Stimulated activated CD4-positive, alpha-beta T cell treated with anti-CD3 and anti-CD28 coated beads, Interleukin-4, amount 100 ng/mL, for 48 hours (primary cell): ENCODE results near the gene CTNNBL1.

Experiments
- DNase-seq, 2 donors: peaks; one replicate each; pipeline ENCODE4 v3.0.0-alpha.2; 2020; ENCODE audit warnings: low read depth in 2 of 2

Gene CTNNBL1

DNA sequence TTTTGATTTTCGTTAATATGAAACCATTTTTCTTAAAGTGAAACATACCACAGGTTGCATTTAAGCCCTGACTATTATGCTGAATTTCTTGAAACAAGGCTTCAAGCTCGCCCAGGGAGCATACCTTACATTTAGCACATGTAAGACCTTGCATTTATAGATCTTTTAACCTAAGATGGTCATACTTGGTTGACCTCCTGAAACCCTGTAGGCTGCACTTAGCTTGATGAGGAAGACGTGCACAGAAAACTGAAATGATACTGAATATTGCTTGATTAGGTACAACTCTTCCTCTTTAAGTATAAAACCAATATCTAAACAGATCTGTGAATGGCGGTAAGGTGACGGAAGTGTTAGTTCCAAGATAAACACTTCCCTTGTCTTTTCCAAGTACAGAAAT, 82.2 kb downstream of the CTNNBL1 start:
- no peak for DNase-seq

GRCh38 chr20:37776526-37776925, 82.7 kb downstream of the CTNNBL1 start:
- DNase-seq, result no peak

- no peak for DNase-seq
Measured at GRCh38 chr20:37777012-37777950, 83.5 kb downstream of the CTNNBL1 start.

- DNase-seq, result no peak
Measured at GRCh38 chr20:37777988-37778659, 84.3 kb downstream of the CTNNBL1 start.

- no peak for DNase-seq
Measured at GRCh38 chr20:37781626-37782025, 87.8 kb downstream of the CTNNBL1 start.

DNA sequence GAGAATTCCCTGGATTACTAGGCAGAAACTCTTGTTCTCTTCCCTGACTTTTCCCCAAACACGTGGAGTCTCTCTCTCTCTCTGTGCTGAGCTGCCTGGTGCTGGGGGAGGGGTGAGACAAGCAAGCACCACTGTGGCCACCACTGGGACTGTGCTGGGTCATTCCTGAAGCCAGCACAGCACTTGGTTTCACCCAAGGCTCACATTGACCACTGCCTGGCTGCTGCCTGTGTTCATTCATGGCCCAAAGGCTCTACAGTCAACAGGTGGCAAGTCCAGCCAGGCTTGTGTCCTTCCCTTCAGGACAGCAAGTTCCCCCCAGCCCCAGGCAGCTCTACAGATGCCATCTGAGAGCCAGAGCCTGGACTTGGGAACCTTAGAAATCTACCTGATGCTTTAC, 92.2 kb downstream of the CTNNBL1 start:
- no peak for DNase-seq

GRCh38 chr20:37789408-37789807, 95.6 kb downstream of the CTNNBL1 start:
- no peak for DNase-seq

DNA sequence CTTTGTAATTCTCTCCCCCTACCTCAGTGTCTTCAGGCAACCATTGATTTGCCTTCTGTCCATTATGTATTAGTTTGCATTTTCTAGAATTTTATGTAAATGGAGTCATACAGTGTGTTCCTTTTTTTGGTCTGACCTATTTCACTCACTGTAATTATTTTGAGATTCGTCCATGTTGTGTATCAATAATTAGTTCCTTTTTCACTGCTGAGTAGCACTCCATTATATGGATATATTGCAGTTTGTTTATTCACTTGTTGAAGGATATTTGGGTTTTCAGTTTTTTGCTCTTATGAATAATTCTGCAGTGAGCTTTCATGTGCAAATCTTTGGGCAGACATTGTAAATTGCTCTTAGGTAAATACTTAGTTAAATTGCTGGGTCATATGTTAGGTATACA, 97.1 kb downstream of the CTNNBL1 start:
- no peak for DNase-seq

GRCh38 chr20:37796121-37796520, 102.3 kb downstream of the CTNNBL1 start:
- DNase-seq, result no peak

GRCh38 chr20:37796733-37797132, 102.9 kb downstream of the CTNNBL1 start:
- no peak for DNase-seq

DNA sequence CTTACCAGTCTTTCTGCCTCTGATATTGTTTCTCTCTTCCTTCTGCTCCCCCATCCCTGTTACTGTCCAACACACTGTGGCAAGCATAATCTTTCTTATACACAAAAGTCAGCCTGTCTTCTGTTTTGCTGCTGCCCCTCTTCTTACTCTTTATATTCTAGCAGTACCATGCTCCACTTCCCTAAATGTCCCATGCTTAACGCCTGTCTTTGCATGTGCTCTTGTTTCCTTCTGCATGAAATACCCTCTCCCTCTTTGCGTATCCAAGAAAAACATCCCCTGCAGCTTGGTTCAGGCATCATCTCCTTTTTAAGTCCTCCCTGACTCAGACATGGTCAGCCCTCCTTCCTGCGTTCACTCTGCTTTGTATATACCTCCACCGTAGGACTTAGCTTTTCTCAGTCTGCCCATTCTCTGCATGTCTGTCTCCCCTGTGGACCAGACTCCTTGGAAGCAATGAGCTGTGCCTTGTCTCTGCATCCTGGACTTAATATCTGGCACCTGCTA, 103.9 kb downstream of the CTNNBL1 start:
- DNase-seq, result no peak

GRCh38 chr20:37798312-37798711, 104.5 kb downstream of the CTNNBL1 start:
- DNase-seq, result no peak

GRCh38 chr20:37800618-37801017, 106.8 kb downstream of the CTNNBL1 start:
- DNase-seq, result no peak

- DNase-seq, result no peak
Measured at GRCh38 chr20:37801921-37802320, 108.1 kb downstream of the CTNNBL1 start.

DNA sequence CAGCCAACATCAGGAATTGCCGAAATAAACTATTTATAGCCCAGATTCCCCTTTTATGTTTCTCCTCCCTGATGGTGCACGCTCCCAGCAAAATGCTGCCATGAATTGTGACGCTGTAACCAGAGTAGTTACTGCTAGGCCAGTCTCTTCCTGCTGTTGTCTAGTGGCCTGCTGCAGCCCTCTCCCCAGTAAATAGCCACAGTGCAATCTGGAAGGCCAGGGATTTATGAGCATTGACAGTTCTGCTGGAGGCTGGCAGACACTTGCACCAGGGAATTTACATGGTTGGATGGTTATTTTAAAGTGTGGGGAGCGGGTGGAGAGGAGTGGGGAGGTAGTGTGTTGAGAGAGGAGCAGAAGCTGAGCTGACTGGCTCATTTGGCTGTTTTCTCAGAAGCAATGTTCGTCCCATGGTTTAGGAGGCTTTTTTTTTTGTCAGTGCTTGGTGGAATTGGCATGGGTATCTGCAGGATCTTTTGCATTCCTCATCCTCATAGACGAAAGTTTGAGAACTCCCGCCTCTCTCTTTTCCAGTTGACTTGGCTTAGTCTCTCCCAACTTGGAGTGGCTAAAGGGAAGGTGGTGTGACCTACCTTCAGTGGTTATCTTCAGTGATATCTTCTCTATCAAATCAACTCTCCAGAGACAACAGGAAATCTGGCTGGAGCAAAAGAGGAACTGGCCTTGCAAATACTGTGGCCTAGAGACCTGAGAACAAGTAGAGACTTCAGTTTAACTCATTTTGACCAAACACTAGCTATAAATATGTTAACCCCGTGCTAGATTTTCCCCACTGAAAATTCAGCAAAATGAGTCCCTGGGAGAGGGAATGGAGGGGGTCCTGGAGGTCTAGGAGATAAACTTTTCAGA, 109.8 kb downstream of the CTNNBL1 start:
- DNase-seq, result no peak

- DNase-seq, result no peak
Measured at GRCh38 chr20:37804584-37805566, 111.0 kb downstream of the CTNNBL1 start.

DNA sequence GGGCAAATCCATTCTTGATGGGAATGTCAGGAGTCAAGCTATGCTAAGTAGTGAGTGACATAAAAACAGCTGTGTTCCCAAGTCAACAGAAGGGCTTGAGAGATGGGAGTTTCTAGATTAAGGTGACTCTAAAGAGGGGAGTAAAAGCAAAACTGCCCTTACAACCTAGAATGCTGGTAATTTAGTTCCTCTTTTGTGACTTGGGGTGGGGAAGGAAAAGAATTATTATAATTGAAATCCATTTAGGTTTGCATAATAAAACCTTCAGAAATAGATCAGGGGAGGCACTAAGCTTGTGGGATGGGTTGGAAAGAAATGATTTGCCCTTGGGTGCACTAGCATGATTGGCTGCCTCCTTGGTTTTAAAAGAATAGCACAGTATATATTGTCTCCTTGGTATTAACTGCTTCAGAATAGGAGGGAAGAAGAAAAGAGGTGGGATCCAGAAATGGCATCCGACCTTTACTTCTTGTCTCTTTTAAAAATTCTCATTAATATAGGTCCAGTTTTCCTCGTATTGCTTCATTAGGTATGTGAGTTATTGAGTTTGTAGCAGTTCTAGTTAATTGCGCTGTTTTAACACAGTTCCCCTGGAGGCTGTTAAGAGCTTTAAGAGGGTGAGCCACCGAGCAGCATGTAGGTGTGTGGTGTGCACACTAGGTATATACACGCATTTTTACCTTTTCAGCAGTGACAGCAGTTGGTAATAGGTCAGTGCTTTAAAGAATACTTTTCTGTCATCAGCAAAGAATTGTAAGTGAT, 113.8 kb downstream of the CTNNBL1 start:
- no peak for DNase-seq

- DNase-seq, result no peak
Measured at GRCh38 chr20:37808233-37809070, 114.6 kb downstream of the CTNNBL1 start.

DNA sequence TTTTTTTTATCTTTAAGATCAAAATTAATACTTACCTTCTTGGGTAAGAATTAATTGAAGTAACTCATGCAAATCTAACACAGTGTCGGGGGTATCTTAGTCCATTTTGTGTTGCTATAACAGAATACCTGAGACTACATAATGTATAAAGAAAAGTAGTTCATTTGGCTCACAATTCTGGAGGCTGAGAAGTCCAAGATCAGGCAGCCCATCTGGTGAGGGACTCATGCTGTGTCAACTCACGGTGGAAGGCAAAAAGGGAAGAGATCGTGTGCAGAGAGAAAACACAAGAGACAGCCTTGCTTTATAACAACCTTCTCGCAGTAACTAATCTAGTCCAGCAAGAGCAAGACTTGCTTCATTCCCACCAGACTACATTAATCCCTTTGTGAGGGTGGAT, 116.2 kb downstream of the CTNNBL1 start:
- no peak for DNase-seq
